Activated CD8-positive, alpha-beta T cell treated with anti-CD3 and anti-CD28 coated beads, Interleukin-2, amount 10 ng/mL, durations not matched to agents 7 days and 5 days (primary cell): ENCODE measurements around the gene CCDC116. TPM values are rescaled to one million over a fixed set of nuclear protein-coding genes. Genes with fewer than 3 reads are reported as not detected.
A peak's percentile ranks its signal among the peaks of the same experiment; 100 is the strongest.

ENCODE experiments used
- ATAC-seq: fragments of 150-1000 bp; cut with Tn5 transposase; one replicate; pipeline ENCODE4 v1.10.0; 2021; ENCODE audit warnings: moderate library complexity
- CTCF ChIA-PET: fragments of 350-600 bp; sonication (Branson Sonifier 250); formaldehyde crosslinking; loops from one replicate; lab custom pipeline; 2021; ENCODE audit warnings: antibody characterized with exemption; lab: Charles Lee
- POLR2A ChIA-PET: fragments of 350-600 bp; sonication (Branson Sonifier 250); formaldehyde crosslinking; loops from one replicate; lab custom pipeline; 2021; ENCODE audit warnings: antibody characterized with exemption; lab: Charles Lee
- DNase-seq: peaks from one replicate; pipeline ENCODE4 v3.0.0-alpha.2; 2020
- H3K27ac Mint-ChIP-seq: one replicate; pipeline ENCODE4 v1.8.0; 2021; ENCODE audit warnings: mild to moderate bottlenecking, mixed read lengths
- H3K27me3 Mint-ChIP-seq: one replicate; pipeline ENCODE4 v1.8.0; 2021; ENCODE audit warnings: low read depth, mixed read lengths
- H3K36me3 Mint-ChIP-seq: one replicate; pipeline ENCODE4 v1.8.0; 2021; ENCODE audit warnings: low read depth, mixed read lengths
- H3K4me1 Mint-ChIP-seq: one replicate; pipeline ENCODE4 v1.8.0; 2021; ENCODE audit warnings: low read depth, mixed read lengths
- H3K4me3 Mint-ChIP-seq: one replicate; pipeline ENCODE4 v1.8.0; 2021; ENCODE audit warnings: mild to moderate bottlenecking, mixed read lengths
- H3K9me3 Mint-ChIP-seq: one replicate; pipeline ENCODE4 v1.8.0; 2022; ENCODE audit warnings: mixed read lengths; ENCODE audit not compliant: insufficient read depth
- total RNA-seq, 2 experiments: library from RNA; stranded (reverse); gene quantifications; one replicate each; pipeline ENCODE4 v1.2.3, GENCODE V29; 2021

The CCDC116 gene
- total RNA-seq, 2 experiments from 2014 or later: 0.66 to 1.6 TPM

DNA sequence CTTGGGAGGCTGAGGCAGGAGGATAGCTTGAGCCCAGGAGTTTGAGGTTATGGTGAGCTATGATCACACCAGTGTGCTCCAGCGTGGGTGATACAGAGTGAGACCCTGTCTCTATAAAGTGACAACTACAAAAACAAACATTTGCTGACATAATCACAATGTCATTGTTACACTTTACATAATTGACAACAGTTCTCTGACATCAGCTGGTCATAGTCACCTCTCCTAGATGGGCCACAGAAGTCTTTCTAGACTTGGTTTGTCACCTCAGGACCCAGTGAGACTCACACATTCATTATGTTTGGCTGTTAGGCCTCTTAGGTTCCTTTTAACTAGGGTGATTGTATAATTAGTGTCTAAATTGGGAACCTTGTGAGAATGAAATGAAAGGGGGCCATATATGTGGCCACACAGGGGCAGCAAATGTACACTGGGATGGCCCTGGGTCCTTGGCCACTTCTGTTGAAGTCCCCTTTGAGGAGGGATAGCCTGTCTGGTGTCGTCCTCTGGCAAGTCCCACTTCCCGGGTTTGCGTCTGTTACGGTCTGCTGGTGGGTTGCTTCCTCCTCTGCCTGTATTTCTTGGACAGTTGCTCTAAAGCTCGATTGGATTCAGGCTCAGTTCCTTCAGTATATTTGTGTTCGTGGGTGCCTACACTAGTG, 27.4 kb downstream of the CCDC116 start:
- peaks cover 6% of the 10 kb centered on the region for H3K36me3 Mint-ChIP-seq
- H3K4me1 Mint-ChIP-seq: peaks cover 25% of the 10 kb centered on the region
- H3K27me3 Mint-ChIP-seq: no peaks in the 10 kb centered on the region
- DNase-seq: no peak
- H3K4me3 Mint-ChIP-seq: no peak overlapping the region
- H3K27ac Mint-ChIP-seq: no peak overlapping the region
- ChIA-PET POLR2A (interaction anchor here (0.6 to 1.1 kb wide), 2 partner anchors 18 to 96 kb away, joined by 3 read pairs; partner anchors contain the start of gene SDF2L1), CTCF (interaction anchor here (1.1 kb wide), 1 partner anchor 13 kb away, joined by 3 read pairs; no protein-coding TSS in a partner anchor)
- no peak for ATAC-seq
- H3K9me3 Mint-ChIP-seq: no peaks in the 10 kb centered on the region

DNA sequence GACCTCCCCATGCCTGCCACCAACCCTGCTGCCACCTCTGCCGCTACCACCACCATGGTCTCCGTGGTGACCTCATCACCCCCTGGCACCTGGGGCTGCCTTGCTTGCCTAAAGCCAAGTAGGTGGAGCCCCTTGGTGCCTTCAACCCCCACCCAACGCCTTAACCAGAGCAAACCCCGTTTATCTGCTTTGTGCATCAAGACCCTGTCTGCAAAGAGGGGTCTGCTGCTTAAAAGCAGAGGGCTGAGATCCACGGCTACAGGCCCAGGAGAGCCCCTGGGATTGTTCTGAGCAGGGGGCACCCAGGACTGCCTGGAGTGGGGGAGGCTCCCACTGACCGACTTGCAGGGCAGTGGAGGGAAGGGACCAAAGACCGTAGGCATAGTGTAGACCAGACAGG, 28.3 kb downstream of the CCDC116 start:
- Mint-ChIP-seq H3K4me3 (no peak overlapping the region), H3K27me3 (no peaks in the 10 kb centered on the region), H3K9me3 (no peaks in the 10 kb centered on the region), H3K36me3 (peaks cover 6% of the 10 kb centered on the region), H3K4me1 (peaks cover 33% of the 10 kb centered on the region), H3K27ac (no peak overlapping the region)
- POLR2A ChIA-PET: no interaction called here
- CTCF ChIA-PET: no interaction called here
- ATAC-seq (no peak), DNase-seq (no peak)

DNA sequence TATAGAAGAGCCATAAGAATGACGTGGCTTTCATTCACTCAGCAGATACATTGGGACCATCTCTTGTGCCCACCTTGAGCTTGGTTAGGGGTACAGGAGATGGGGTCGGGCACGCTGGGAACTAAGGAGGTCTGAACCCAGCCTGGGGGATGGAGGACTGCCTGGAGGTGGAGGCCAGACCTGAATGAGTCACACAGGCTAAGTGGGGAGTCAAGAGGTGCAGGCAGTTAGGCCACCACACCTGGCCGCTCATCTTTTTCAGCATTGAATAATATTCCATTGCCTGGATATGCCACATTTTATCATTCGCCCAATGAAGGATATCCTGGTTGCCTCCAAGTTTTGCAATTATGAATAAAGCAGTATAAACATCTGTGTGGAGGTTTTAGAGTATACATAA, 29.4 kb downstream of the CCDC116 start:
- POLR2A ChIA-PET: no interaction called here
- Mint-ChIP-seq H3K4me3 (no peak overlapping the region), H3K9me3 (no peaks in the 10 kb centered on the region), H3K27ac (no peak overlapping the region), H3K27me3 (no peaks in the 10 kb centered on the region), H3K4me1 (peaks cover 25% of the 10 kb centered on the region), H3K36me3 (peaks cover 2% of the 10 kb centered on the region)
- CTCF ChIA-PET: no interaction called here
- no peak for ATAC-seq
- no peak for DNase-seq

DNA sequence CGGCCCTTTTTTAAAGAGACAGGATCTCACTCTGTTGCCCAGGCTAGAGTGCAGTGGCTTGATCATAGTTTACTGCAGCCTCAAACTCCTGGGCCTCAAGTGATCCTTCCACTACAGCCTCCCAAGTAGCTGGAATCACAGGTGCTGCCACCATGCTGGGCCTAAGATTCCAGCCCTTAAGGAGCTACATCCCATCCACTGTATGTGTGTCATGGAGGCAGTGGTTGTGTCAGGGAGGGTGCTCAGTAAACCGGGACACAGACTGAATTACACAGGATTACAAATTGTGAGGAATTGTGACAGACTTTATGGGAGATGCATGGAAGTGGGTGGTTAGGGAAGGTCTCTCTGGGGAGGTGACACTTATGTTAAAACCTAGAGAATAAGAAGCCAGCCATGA, 31.2 kb downstream of the CCDC116 start:
- no peaks in the 10 kb centered on the region for H3K27me3 Mint-ChIP-seq
- ATAC-seq: no peak
- H3K4me1 Mint-ChIP-seq: peaks cover 22% of the 10 kb centered on the region
- ChIA-PET POLR2A (interaction anchor here (0.6 kb wide), 1 partner anchor 184 kb away, joined by 3 read pairs; no protein-coding TSS in a partner anchor), CTCF (interaction anchor here (0.6 to 1.4 kb wide), 3 partner anchors 17 to 274 kb away, joined by 3 to 5 read pairs (median 4); no protein-coding TSS in a partner anchor)
- no peak for DNase-seq
- H3K4me3 Mint-ChIP-seq: no peak overlapping the region
- no peaks in the 10 kb centered on the region for H3K9me3 Mint-ChIP-seq
- H3K36me3 Mint-ChIP-seq: peaks cover 4% of the 10 kb centered on the region
- H3K27ac Mint-ChIP-seq: no peak overlapping the region

DNA sequence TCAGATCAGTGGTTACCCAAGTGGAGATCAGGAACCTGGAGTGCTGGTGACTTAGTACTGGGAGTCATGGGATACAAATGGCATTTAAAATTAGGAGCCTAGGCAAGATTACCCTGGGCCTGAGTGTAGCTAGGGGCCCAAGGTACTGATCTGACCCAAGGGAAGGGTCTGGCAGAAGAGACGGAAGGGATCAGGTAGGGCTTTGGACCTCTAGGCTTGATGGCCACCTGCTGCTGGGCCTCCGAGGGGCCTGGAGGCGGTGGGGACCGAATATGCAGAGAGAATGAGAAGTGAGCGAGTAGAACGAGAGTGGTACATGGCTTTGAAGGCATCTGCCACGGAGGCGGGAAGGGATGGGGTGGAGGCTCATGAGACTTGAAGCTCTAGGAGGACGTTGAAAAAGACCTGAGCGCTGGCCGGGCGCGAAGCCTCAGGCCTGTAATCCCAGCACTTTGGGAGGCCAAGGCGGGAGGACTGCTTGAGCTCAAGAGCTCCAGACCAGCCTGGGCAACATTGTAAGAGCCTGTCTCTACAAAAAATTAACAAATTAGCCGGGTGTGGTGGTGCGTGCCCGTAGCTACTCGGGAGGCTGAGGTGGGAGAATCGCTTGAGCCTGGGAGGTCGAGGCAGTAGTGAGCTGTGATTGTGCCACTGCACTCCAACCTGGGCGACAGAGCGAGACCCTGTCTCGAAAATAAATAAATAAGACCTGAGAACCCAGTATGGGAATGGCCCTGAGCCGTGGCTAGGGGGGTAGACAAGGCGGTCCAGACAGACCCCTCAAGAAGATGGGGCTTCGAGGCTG, 32.7 kb downstream of the CCDC116 start:
- H3K27ac Mint-ChIP-seq: peak overlapping the region; percentile 99
- POLR2A ChIA-PET: interaction anchor here (0.6 to 2.3 kb wide), 10 partner anchors 9 to 1527 kb away, joined by 3 to 12 read pairs (median 4); partner anchors contain the start of gene SDF2L1
- ATAC-seq: no peak
- H3K4me3 Mint-ChIP-seq: peak overlapping the region; percentile 100
- CTCF ChIA-PET: interaction anchor here (1.0 to 1.4 kb wide), 6 partner anchors 16 to 307 kb away, joined by 3 to 8 read pairs (median 4); partner anchors contain the start of gene SDF2L1
- no peaks in the 10 kb centered on the region for H3K9me3 Mint-ChIP-seq
- H3K27me3 Mint-ChIP-seq: no peaks in the 10 kb centered on the region
- H3K4me1 Mint-ChIP-seq: peaks cover 25% of the 10 kb centered on the region
- no peak for DNase-seq
- H3K36me3 Mint-ChIP-seq: peaks cover 8% of the 10 kb centered on the region

DNA sequence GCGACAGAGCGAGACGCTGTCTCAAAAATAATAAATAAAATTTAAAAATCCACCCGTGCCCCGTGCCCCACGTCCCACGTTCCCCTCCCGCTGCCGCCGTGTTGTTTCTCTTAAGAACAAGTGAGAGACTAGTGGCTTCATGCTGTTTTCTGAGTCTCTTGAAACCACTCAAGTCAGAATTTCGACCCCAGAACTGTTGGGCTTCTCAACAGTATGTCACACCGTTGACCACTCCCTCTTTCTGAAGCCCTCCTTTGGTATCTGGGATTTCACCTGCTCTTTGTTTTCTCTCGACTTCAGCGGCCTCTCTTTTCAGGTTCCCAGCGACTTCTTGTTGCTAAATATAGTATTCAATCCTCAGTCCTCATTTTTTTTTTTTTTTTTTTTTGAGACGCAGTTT, 34.2 kb downstream of the CCDC116 start:
- DNase-seq (no peak), ATAC-seq (no peak)
- Mint-ChIP-seq H3K27me3 (no peaks in the 10 kb centered on the region), H3K36me3 (peaks cover 18% of the 10 kb centered on the region), H3K4me1 (peaks cover 28% of the 10 kb centered on the region), H3K27ac (peak overlapping the region; percentile 58), H3K4me3 (peak overlapping the region; percentile 100), H3K9me3 (no peaks in the 10 kb centered on the region)
- POLR2A ChIA-PET: interaction anchor here (0.6 to 2.3 kb wide), 5 partner anchors 8 to 25 kb away, joined by 4 to 12 read pairs (median 7); partner anchors contain the start of gene SDF2L1
- CTCF ChIA-PET: interaction anchor here (0.7 to 1.4 kb wide), 4 partner anchors 24 to 101 kb away, joined by 3 to 8 read pairs (median 4); partner anchors contain the start of genes SDF2L1 and YDJC

DNA sequence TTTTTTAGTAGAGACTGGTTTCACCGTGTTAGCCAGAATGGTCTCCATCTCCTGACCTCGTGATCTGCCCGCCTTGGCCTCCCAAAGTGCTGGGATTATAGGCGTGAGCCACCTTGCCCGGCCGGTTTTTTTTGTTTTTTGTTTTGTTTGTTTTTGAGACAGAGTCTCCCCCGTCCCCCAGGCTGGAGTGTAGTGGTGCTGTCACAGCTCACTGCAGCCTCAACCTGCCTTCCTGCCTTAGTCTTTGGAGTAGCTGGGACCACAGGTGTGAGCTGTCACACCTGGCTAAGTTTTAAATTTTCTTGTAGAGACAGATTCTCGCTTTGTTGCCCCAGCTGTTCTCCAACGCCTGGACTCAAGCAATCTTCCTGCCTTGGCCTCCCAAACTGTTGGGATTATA, 36.5 kb downstream of the CCDC116 start:
- H3K9me3 Mint-ChIP-seq: no peaks in the 10 kb centered on the region
- POLR2A ChIA-PET: no interaction called here
- no peak overlapping the region for H3K4me3 Mint-ChIP-seq
- H3K4me1 Mint-ChIP-seq: peaks cover 28% of the 10 kb centered on the region
- no peak overlapping the region for H3K27ac Mint-ChIP-seq
- CTCF ChIA-PET: interaction anchor here (1.8 kb wide), 1 partner anchor 22 kb away, joined by 7 read pairs; no protein-coding TSS in a partner anchor
- peaks cover 37% of the 10 kb centered on the region for H3K36me3 Mint-ChIP-seq
- no peaks in the 10 kb centered on the region for H3K27me3 Mint-ChIP-seq
- DNase-seq (no peak), ATAC-seq (no peak)

DNA sequence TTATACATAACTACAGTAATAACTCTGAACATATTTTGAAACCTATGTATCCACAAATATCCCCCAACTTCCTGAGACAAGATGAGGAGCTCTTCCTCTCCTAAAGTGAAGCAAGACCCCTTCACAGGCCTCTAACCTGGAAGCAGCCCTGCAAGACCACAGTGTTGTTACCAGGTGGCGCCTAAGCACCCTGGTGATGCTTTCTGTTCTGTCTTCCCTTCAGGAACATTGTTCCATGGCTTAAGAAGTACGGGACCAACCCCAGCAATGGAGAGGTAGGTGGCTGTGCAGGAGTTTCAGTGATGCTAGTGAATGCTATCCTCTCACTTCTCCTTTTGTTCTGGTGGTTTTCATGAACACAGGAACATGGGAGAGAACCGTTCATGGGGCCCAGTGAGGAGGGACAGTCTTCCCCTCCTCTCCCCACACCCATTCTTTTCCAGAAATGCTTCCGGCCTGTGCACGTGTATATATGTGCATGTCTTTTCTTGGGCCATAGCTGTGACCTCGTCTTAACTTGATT, 39.6 kb downstream of the CCDC116 start:
- H3K4me3 Mint-ChIP-seq: no peak overlapping the region
- peaks cover 13% of the 10 kb centered on the region for H3K4me1 Mint-ChIP-seq
- no peaks in the 10 kb centered on the region for H3K27me3 Mint-ChIP-seq
- DNase-seq (no peak), ATAC-seq (no peak)
- ChIA-PET POLR2A (no interaction called here), CTCF (no interaction called here)
- H3K36me3 Mint-ChIP-seq: peaks cover 58% of the 10 kb centered on the region
- peak overlapping the region; percentile 11 for H3K27ac Mint-ChIP-seq
- H3K9me3 Mint-ChIP-seq: no peaks in the 10 kb centered on the region

DNA sequence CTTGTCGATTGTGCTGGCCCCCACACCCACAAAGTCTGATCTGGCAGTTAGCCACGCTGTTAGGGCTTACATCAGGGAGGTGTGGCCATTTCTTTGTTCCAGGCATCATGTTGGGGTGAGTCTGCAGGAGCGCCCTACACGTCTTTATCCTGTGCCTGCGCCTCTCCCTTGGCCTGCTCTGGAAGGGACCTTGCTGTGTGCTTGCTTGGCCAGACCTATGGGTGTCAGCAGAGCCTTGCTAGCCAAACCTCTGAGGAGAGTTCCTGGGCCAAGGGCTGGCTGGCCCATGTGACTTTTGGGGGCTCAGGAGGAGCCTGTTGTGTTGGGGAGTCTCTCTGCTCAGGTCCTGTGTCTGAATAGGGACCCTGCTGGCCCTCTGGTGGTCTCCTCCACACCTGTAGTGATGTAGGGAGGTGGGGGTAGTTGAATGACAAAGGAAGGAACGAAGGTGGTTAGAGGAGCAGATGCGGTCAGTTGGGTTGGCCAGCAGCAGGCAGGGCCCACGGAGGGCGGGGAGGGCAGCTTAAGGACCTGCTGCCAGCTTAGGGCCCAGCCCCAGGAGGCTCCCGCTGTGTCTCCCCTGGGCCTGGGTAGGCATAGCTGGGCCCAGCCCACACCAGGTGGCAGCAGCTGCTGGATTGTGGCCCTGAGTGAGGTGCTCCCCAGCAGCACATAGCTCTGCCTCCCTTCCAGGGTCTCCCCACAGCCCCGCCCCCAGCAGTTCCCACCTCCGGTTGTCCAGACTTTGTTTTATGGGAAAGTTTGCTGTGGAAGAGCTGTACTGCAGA, 41.2 kb downstream of the CCDC116 start:
- CTCF ChIA-PET: no interaction called here
- no peak for ATAC-seq
- H3K27ac Mint-ChIP-seq: no peak overlapping the region

DNA sequence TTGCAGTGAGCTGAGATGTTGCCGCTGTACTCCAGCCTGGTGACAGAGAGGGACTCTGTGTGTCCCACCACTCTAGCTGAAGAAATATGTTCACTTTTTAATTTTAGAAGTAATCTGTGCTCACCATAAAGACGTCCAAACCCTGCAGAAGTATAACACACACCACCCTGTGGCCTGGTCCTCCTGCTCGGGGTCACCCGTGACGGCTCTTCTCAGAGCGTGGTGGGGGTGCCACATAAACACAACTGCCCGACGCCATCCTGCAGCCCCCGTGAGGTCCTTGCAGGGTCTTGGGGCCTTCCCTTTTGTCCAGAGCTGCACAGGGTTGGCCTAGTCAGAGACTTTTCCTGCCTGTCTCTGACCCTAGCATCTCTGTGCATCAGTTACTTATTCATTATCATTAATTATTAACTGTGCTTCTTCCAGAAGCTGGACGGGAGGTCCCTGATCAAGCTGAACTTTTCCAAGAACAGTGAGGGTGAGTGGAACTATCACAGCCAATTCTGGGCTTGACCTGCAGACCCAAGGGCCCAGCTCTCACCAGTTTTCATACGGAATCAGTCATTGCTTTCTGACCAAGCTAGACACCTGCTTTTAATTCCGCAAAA, 42.2 kb downstream of the CCDC116 start:
- ChIA-PET CTCF (no interaction called here), POLR2A (interaction anchor here (1.0 kb wide), 1 partner anchor 9 kb away, joined by 5 read pairs; the partner anchor contains the start of gene PPIL2)
- DNase-seq (no peak), ATAC-seq (no peak)
- H3K27me3 Mint-ChIP-seq: no peaks in the 10 kb centered on the region
- peaks cover 59% of the 10 kb centered on the region for H3K36me3 Mint-ChIP-seq
- peaks cover 3% of the 10 kb centered on the region for H3K4me1 Mint-ChIP-seq
- no peak overlapping the region for H3K4me3 Mint-ChIP-seq
- no peaks in the 10 kb centered on the region for H3K9me3 Mint-ChIP-seq
- H3K27ac Mint-ChIP-seq: no peak overlapping the region

More for the DNA sequence above, 41.2 kb downstream of the CCDC116 start:
- DNase-seq: no peak
- H3K4me3 Mint-ChIP-seq: no peak overlapping the region
- no peaks in the 10 kb centered on the region for H3K9me3 Mint-ChIP-seq
- no peaks in the 10 kb centered on the region for H3K27me3 Mint-ChIP-seq
- peaks cover 63% of the 10 kb centered on the region for H3K36me3 Mint-ChIP-seq
- POLR2A ChIA-PET: no interaction called here
- H3K4me1 Mint-ChIP-seq: peaks cover 6% of the 10 kb centered on the region
